Measurements from ENCODE around the gene ALDH3B2.

- TF ChIP-seq FOXP4 (CRISPR knock-in tag; IDR thresholded peaks at IDR 0.05) (no peak), ETV6 (CRISPR knock-in tag; IDR thresholded peaks at IDR 0.05) (no peak), MAX (CRISPR knock-in tag; IDR thresholded peaks at IDR 0.05) (no peak), CTCF (IDR thresholded peaks at IDR 0.05) (no peak), NR1H2 (CRISPR knock-in tag; IDR thresholded peaks at IDR 0.05) (no peak), ZNF671 (CRISPR knock-in tag; IDR thresholded peaks at IDR 0.05) (no peak), FOXJ3 (CRISPR knock-in tag; IDR thresholded peaks at IDR 0.05; ENCODE audit: borderline replicate concordance) (no peak), SMAD4 (CRISPR knock-in tag; IDR thresholded peaks at IDR 0.05) (no peak), MYBL2 (CRISPR knock-in tag; IDR thresholded peaks at IDR 0.05) (no peak)
- TF ChIP-seq, protein P1, sequence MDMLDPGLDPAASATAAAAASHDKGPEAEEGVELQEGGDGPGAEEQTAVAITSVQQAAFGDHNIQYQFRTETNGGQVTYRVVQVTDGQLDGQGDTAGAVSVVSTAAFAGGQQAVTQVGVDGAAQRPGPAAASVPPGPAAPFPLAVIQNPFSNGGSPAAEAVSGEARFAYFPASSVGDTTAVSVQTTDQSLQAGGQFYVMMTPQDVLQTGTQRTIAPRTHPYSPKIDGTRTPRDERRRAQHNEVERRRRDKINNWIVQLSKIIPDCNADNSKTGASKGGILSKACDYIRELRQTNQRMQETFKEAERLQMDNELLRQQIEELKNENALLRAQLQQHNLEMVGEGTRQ (CRISPR knock-in tag; IDR thresholded peaks at IDR 0.05), result no peak
Observed at GRCh38 chr11:67674442-67674871, at the start of gene ALDH3B2.
